ENCODE data around the gene NOL8. TPM values are rescaled to one million over a fixed set of nuclear protein-coding genes. Genes with fewer than 3 reads are reported as not detected.
A peak's percentile ranks its signal among the peaks of the same experiment; 100 is the strongest.

The NOL8 gene
- total RNA-seq, 2 donors from 2014 or later: 23.8 to 26.6 TPM

DNA sequence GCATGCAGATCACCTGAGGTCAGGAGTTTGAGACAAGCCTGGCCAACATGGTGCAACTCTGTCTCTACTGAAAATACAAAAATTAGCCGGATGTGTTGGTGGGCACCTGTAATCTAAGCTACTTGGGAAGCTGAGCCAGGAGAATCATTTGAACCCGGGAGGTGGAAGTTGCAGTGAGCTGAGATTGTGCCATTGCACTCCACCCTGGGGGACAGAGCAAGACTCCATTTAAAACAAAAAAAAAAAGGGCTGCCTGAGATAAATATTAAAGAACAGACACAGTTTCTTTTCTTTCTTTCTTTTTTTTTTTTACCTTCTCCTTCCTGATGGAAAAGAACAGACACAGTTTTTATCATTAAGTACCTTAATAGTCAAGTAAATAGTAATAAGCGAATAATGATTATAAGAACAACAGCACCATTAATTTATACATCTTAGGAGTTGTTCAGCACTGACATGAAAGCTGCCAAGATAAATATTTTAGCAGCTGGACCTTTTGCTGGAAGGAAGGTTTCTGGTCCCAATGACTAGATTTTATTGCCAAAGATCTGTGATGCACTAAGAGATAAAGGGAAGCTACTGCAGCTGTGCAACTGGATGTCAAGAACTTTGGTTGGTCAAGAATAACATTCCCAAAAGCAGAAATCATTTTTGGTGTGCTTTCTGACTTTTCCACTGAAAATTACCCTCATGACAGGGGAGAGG, 7.6 kb upstream of the NOL8 start:
- Histone ChIP-seq H3K4me3 (no peak overlapping the region), H3K27ac (peak overlapping the region in 1 of 2 donors; percentile 26), H3K27me3 (replicated peaks; ENCODE audit: insufficient read depth) (no peaks in the 10 kb centered on the region), H3K9me3 (no peaks in the 10 kb centered on the region), H3K36me3 (no peaks in the 10 kb centered on the region), H3K4me1 (replicated peaks) (no peaks in the 10 kb centered on the region)
- TF ChIP-seq, protein P1, sequence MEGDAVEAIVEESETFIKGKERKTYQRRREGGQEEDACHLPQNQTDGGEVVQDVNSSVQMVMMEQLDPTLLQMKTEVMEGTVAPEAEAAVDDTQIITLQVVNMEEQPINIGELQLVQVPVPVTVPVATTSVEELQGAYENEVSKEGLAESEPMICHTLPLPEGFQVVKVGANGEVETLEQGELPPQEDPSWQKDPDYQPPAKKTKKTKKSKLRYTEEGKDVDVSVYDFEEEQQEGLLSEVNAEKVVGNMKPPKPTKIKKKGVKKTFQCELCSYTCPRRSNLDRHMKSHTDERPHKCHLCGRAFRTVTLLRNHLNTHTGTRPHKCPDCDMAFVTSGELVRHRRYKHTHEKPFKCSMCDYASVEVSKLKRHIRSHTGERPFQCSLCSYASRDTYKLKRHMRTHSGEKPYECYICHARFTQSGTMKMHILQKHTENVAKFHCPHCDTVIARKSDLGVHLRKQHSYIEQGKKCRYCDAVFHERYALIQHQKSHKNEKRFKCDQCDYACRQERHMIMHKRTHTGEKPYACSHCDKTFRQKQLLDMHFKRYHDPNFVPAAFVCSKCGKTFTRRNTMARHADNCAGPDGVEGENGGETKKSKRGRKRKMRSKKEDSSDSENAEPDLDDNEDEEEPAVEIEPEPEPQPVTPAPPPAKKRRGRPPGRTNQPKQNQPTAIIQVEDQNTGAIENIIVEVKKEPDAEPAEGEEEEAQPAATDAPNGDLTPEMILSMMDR (IDR thresholded peaks at IDR 0.05): no peak
- TF ChIP-seq POLR2A (IDR thresholded peaks at IDR 0.05) (no peak), POLR2AphosphoS5 (IDR thresholded peaks at IDR 0.05) (peak; percentile 54)
- peak; percentile 16 for DNase-seq (ENCODE audit: low spot score)
- WGBS: 18% methylated on average over 3 of the region's 3 CpGs
- intact Hi-C loops (cut with DNase I): no loop called here

DNA sequence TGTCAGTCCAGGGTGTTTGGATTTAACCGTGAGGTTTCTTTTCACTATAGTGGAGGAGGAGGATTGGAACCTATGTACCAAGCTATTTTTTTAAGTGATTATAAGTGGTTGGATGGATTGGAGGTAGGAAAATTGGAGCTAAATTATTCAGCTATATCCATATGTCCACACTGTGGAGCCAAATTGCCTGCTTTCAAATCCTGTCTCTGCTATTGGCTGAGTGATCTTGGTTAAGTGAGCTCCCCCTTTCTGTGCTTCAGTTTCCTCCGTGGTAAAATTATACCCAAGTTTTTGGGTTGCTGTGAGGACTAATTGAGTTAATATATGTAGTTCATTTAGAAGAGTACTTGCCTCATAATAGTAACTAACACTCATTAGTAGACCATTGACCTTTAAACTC, 3.1 kb upstream of the NOL8 start:
- TF ChIP-seq POLR2A (IDR thresholded peaks at IDR 0.05): no peak
- TF ChIP-seq, protein P1 (IDR thresholded peaks at IDR 0.05): peak in 1 of 4 experiments; percentile 18
- H3K36me3 ChIP-seq: no peaks in the 10 kb centered on the region
- intact Hi-C loops (cut with DNase I): loop anchor here (5.0 kb wide), 1 partner anchor 36 kb away; the partner anchor contains the start of gene IARS1
- H3K27me3 ChIP-seq (replicated peaks; ENCODE audit: insufficient read depth): no peaks in the 10 kb centered on the region
- 37% methylated on average over 2 of the region's 2 CpGs for WGBS
- no peaks in the 10 kb centered on the region for H3K9me3 ChIP-seq
- no peak overlapping the region for H3K27ac ChIP-seq
- DNase-seq (ENCODE audit: low spot score): no peak
- peaks cover 8% of the 10 kb centered on the region for H3K4me1 ChIP-seq (replicated peaks)
- H3K4me3 ChIP-seq: no peak overlapping the region

- H3K4me1 ChIP-seq (replicated peaks): peaks cover 8% of the 10 kb centered on the region
- TF ChIP-seq POLR2A (IDR thresholded peaks at IDR 0.05) (no peak), POLR2AphosphoS5 (IDR thresholded peaks at IDR 0.05) (peak; percentile 11)
- TF ChIP-seq, protein P1 (IDR thresholded peaks at IDR 0.05): no peak
- intact Hi-C loops (cut with DNase I): loop anchor here (5.0 kb wide), 1 partner anchor 35 kb away; the partner anchor contains the start of gene IARS1
- no peaks in the 10 kb centered on the region for H3K36me3 ChIP-seq
- no peak for DNase-seq (ENCODE audit: low spot score)
- H3K27me3 ChIP-seq (replicated peaks; ENCODE audit: insufficient read depth): no peaks in the 10 kb centered on the region
- H3K27ac ChIP-seq: no peak overlapping the region
- 18% methylated on average over 2 of the region's 2 CpGs for WGBS
- no peak overlapping the region for H3K4me3 ChIP-seq
- no peaks in the 10 kb centered on the region for H3K9me3 ChIP-seq
Measured at GRCh38 chr9:92327283-92327850, 2.2 kb upstream of the NOL8 start.

- intact Hi-C loops (cut with DNase I): loop anchor here (5.0 kb wide), 1 partner anchor 34 kb away; the partner anchor contains the start of gene IARS1
- H3K27ac ChIP-seq: peak overlapping the region; percentile 89 to 94
- TF ChIP-seq, protein P1 (IDR thresholded peaks at IDR 0.05): no peak
- TF ChIP-seq POLR2AphosphoS5 (IDR thresholded peaks at IDR 0.05) (no peak), POLR2A (IDR thresholded peaks at IDR 0.05) (no peak)
- H3K4me3 ChIP-seq: peak overlapping the region; percentile 73 to 82
- H3K36me3 ChIP-seq: no peaks in the 10 kb centered on the region
- 1% methylated on average over 17 of the region's 30 CpGs for WGBS
- peaks cover 8% of the 10 kb centered on the region for H3K4me1 ChIP-seq (replicated peaks)
- no peaks in the 10 kb centered on the region for H3K9me3 ChIP-seq
- no peak for DNase-seq (ENCODE audit: low spot score)
- H3K27me3 ChIP-seq (replicated peaks; ENCODE audit: insufficient read depth): no peaks in the 10 kb centered on the region
Measured at GRCh38 chr9:92325991-92326500, 896 bp upstream of the NOL8 start.
